HCT116 (cell line): ENCODE data around the gene CRYZ.

Experiments
- ATF3 ChIP-seq: IDR thresholded peaks from 2 replicates; pipeline ENCODE4 v1.6.1; 2012
- CTCF ChIP-seq, 3 experiments: fragments of 200-600 bp in 1 of 3; sonication (generic) in 1 of 3; IDR thresholded peaks in 2 of 3; conservative IDR thresholded peaks in 1 of 3; 2 replicates each; pipeline ENCODE4 v1.5.1; 2012 to 2017; ENCODE audit warnings: low read depth in 2 of 3, low read length in 2 of 3, antibody characterized with exemption in 1 of 3, borderline replicate concordance in 1 of 3, control low read depth in 1 of 3, mild to moderate bottlenecking in 1 of 3, mixed read lengths in 1 of 3, mixed run types in 1 of 3, moderate library complexity in 1 of 3; ENCODE audit not compliant: insufficient read depth in 1 of 3
- EGR1 ChIP-seq: IDR thresholded peaks from 2 replicates; pipeline ENCODE4 v1.6.1; 2012; ENCODE audit warnings: low read depth
- EZH2 ChIP-seq: fragments of 200-600 bp; sonication (generic); IDR thresholded peaks from 2 replicates; pipeline ENCODE4 v1.6.1; 2017; ENCODE audit warnings: antibody characterized with exemption, mixed run types
- POLR2AphosphoS5 ChIP-seq: IDR thresholded peaks from 2 replicates; pipeline ENCODE4 v1.6.1; 2011; ENCODE audit warnings: mild to moderate bottlenecking, low read depth, low read length, moderate library complexity
- SIN3A ChIP-seq: IDR thresholded peaks from 2 replicates; pipeline ENCODE4 v1.6.1; 2012; ENCODE audit warnings: low read depth

- TF ChIP-seq ATF3: no peak
- TF ChIP-seq EZH2: no peak
- TF ChIP-seq CTCF (IDR thresholded peaks at IDR 0.05 in 2 of 3, conservative IDR thresholded peaks at IDR 0.05 in 1 of 3; ENCODE audit: borderline replicate concordance in 1 of 3, insufficient read depth in 1 of 3, low read depth in 2 of 3, low read length in 2 of 3): no peak
- no peak for TF ChIP-seq POLR2AphosphoS5
- TF ChIP-seq EGR1: no peak
- no peak for TF ChIP-seq SIN3A
Measured at GRCh38 chr1:74684301-74684700, 48.5 kb downstream of the CRYZ start.
